ENCODE data around the gene KIRREL3. TPM values are rescaled to one million over a fixed set of nuclear protein-coding genes. Genes with fewer than 3 reads are reported as not detected.

The KIRREL3 gene
- polyA plus RNA-seq, 1 donor (not counting 4 experiments of a cell fraction or from before 2014, with no cell fraction given), result 0.04 TPM

- no peaks in the 10 kb centered on the region for H3K36me3 ChIP-seq (ENCODE audit: control insufficient read depth in 2 of 2, extremely low read depth in 1 of 2, insufficient read depth in 2 of 2, low read length in 2 of 2)
- TF ChIP-seq CTCF (optimal IDR thresholded peaks at IDR 0.05 in 1 of 3, IDR thresholded peaks at IDR 0.05 in 1 of 3, conservative IDR thresholded peaks at IDR 0.05 in 1 of 3; ENCODE audit: extremely low read depth in 1 of 3, insufficient read depth in 2 of 3, low read length in 3 of 3), result no peak
- TF ChIP-seq EZH2 (IDR thresholded peaks at IDR 0.05; ENCODE audit: low read length), result no peak
- no peaks in the 10 kb centered on the region for H3K9me3 ChIP-seq (ENCODE audit: control insufficient read depth, low read depth, low read length)
- FAIRE-seq, result no peak
- H3K9ac ChIP-seq (ENCODE audit: control insufficient read depth, extremely low read depth, insufficient read depth, low read length), result no peak overlapping the region
- H3K9me1 ChIP-seq (ENCODE audit: control insufficient read depth, extremely low read depth, insufficient read depth, low read length), result no peaks in the 10 kb centered on the region
- no peaks in the 10 kb centered on the region for H4K20me1 ChIP-seq (ENCODE audit: control insufficient read depth, extremely low read depth, insufficient read depth, low read length)
- no peak overlapping the region for H3K27ac ChIP-seq (ENCODE audit: control insufficient read depth, insufficient read depth, low read length)
- no peak for DNase-seq (ENCODE audit: low read depth, low spot score)
- dilution Hi-C loops (cut with MboI; ENCODE audit: extremely low pct_ligation_motif_present, low sequenced_read_pairs), result no loop called here
- H3K4me1 ChIP-seq (ENCODE audit: control insufficient read depth, extremely low read depth, insufficient read depth, low read length), result peaks cover 7% of the 10 kb centered on the region
- no peak overlapping the region for H3K4me2 ChIP-seq (ENCODE audit: control insufficient read depth, extremely low read depth, insufficient read depth, low read depth, low read length)
- no peaks in the 10 kb centered on the region for H3K79me2 ChIP-seq (ENCODE audit: control insufficient read depth, insufficient read depth, low read length)
- H3K27me3 ChIP-seq (ENCODE audit: control insufficient read depth, extremely low read depth, insufficient read depth, low read length), result peaks cover 32% of the 10 kb centered on the region
- no peak overlapping the region for H3K4me3 ChIP-seq (ENCODE audit: control insufficient read depth in 2 of 3, extremely low read depth in 1 of 3, insufficient read depth in 2 of 3, low read depth in 1 of 3, low read length in 3 of 3)
- no peak overlapping the region for H2AFZ ChIP-seq (ENCODE audit: control insufficient read depth, low read length)
Measured at GRCh38 chr11:126542334-126543015, 458.1 kb downstream of the KIRREL3 start.

DNA sequence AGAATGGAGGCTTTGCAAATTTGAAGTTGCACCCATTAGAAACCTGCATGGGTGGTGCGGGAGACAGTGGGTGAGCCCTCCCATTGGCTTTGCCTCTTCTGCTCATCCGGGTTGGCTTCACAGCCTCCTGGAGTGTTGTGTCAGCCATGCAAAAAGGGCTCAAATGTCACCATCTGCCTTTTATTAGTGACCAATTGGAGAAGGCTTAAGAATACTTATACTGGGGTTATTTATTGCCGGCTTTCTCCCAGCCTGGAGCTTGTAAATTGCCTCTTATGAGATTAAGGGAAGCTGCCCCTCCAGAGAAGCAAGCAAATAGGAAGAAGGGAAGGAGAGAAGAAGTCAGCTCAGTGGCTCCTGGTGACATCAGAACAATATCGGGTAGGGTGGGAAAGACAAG is 462.5 kb downstream of the KIRREL3 start:
- Histone ChIP-seq H3K9ac (ENCODE audit: control insufficient read depth, extremely low read depth, insufficient read depth, low read length) (no peak overlapping the region), H3K4me1 (ENCODE audit: control insufficient read depth, extremely low read depth, insufficient read depth, low read length) (no peaks in the 10 kb centered on the region), H4K20me1 (ENCODE audit: control insufficient read depth, extremely low read depth, insufficient read depth, low read length) (no peaks in the 10 kb centered on the region), H3K4me3 (ENCODE audit: control insufficient read depth in 2 of 3, extremely low read depth in 1 of 3, insufficient read depth in 2 of 3, low read depth in 1 of 3, low read length in 3 of 3) (no peak overlapping the region), H2AFZ (ENCODE audit: control insufficient read depth, low read length) (no peak overlapping the region), H3K9me1 (ENCODE audit: control insufficient read depth, extremely low read depth, insufficient read depth, low read length) (no peaks in the 10 kb centered on the region), H3K4me2 (ENCODE audit: control insufficient read depth, extremely low read depth, insufficient read depth, low read depth, low read length) (no peak overlapping the region), H3K27me3 (ENCODE audit: control insufficient read depth, extremely low read depth, insufficient read depth, low read length) (peaks cover 10% of the 10 kb centered on the region), H3K36me3 (ENCODE audit: control insufficient read depth in 2 of 2, extremely low read depth in 1 of 2, insufficient read depth in 2 of 2, low read length in 2 of 2) (no peaks in the 10 kb centered on the region), H3K27ac (ENCODE audit: control insufficient read depth, insufficient read depth, low read length) (no peak overlapping the region), H3K79me2 (ENCODE audit: control insufficient read depth, insufficient read depth, low read length) (no peaks in the 10 kb centered on the region), H3K9me3 (ENCODE audit: control insufficient read depth, low read depth, low read length) (no peaks in the 10 kb centered on the region)
- DNase-seq (ENCODE audit: low read depth, low spot score) (no peak), FAIRE-seq (no peak)
- TF ChIP-seq CTCF (optimal IDR thresholded peaks at IDR 0.05 in 1 of 3, IDR thresholded peaks at IDR 0.05 in 1 of 3, conservative IDR thresholded peaks at IDR 0.05 in 1 of 3; ENCODE audit: extremely low read depth in 1 of 3, insufficient read depth in 2 of 3, low read length in 3 of 3) (no peak), EZH2 (IDR thresholded peaks at IDR 0.05; ENCODE audit: low read length) (no peak)
- dilution Hi-C loops (cut with MboI; ENCODE audit: extremely low pct_ligation_motif_present, low sequenced_read_pairs), result no loop called here
